Hematopoietic multipotent progenitor cell (in vitro differentiated cells): Measurements from ENCODE around the gene TLR7. TPM values are rescaled to one million over a fixed set of nuclear protein-coding genes. Genes with fewer than 3 reads are reported as not detected.
A peak's percentile ranks its signal among the peaks of the same experiment; 100 is the strongest.

Experiments
- DNase-seq, 3 donors: peaks; one replicate each; pipeline ENCODE4 v3.0.0-alpha.2; 2011 to 2015; ENCODE audit warnings: low read depth in 2 of 3, low spot score in 2 of 3
- total RNA-seq: library from RNA; depleted of rRNA; stranded (reverse); fragments of >200 nt; gene quantifications from one replicate; pipeline ENCODE4 v1.2.3, GENCODE V29; 2012

The TLR7 gene
- total RNA-seq, 1 donor: under 0.01 TPM

GRCh38 chrX:12890467-12890866 is 23.6 kb downstream of the TLR7 start:
- peak in 1 of 3 donors; percentile 68 for DNase-seq

- DNase-seq: no peak
Observed at GRCh38 chrX:12891171-12891570, 24.3 kb downstream of the TLR7 start.

GRCh38 chrX:12891915-12892506 is 25.1 kb downstream of the TLR7 start:
- DNase-seq: no peak

- DNase-seq: no peak
Observed at GRCh38 chrX:12892716-12893115, 25.8 kb downstream of the TLR7 start.

GRCh38 chrX:12894074-12895030 is 27.5 kb downstream of the TLR7 start:
- DNase-seq: peak; percentile 17 to 64 (median 48)

- no peak for DNase-seq
Observed at GRCh38 chrX:12895866-12896265, 29.0 kb downstream of the TLR7 start.

GRCh38 chrX:12896935-12897334 is 30.1 kb downstream of the TLR7 start:
- no peak for DNase-seq

- no peak for DNase-seq
Observed at GRCh38 chrX:12898073-12898472, 31.2 kb downstream of the TLR7 start.

GRCh38 chrX:12899506-12899905 is 32.6 kb downstream of the TLR7 start:
- DNase-seq: no peak

- peak; percentile 31 to 69 (median 44) for DNase-seq
Observed at GRCh38 chrX:12901486-12901885, 34.6 kb downstream of the TLR7 start.

- DNase-seq: no peak
Observed at GRCh38 chrX:12903646-12904045, 36.8 kb downstream of the TLR7 start.

GRCh38 chrX:12906046-12906761 is 39.3 kb downstream of the TLR7 start, which contains the start of gene TLR8:
Gene TLR8 (plus strand): TSS chrX:12906620. CDS start chrX:12906707, 87 bp downstream.
- DNase-seq: no peak

GRCh38 chrX:12910423-12911121 is 43.7 kb downstream of the TLR7 start:
- DNase-seq: peak in 1 of 3 donors; percentile 11

GRCh38 chrX:12911122-12911470 is 44.2 kb downstream of the TLR7 start:
- DNase-seq: peak in 1 of 3 donors; percentile 26

- DNase-seq: no peak
Observed at GRCh38 chrX:12912791-12913482, 46.1 kb downstream of the TLR7 start.

- no peak for DNase-seq
Observed at GRCh38 chrX:12917753-12918152, 50.9 kb downstream of the TLR7 start.

GRCh38 chrX:12919051-12919450 is 52.2 kb downstream of the TLR7 start:
- DNase-seq: no peak

GRCh38 chrX:12919620-12920019 is 52.7 kb downstream of the TLR7 start:
- no peak for DNase-seq

- no peak for DNase-seq
Observed at GRCh38 chrX:12920990-12921389, 54.1 kb downstream of the TLR7 start.
